AG04450 (cell line): ENCODE measurements around the gene DPYD. TPM values are rescaled to one million over a fixed set of nuclear protein-coding genes. Genes with fewer than 3 reads are reported as not detected.

Experiments used
- CTCF ChIA-PET: fragments of 300-600, 350-600 bp; formaldehyde crosslinking; extraction: SDS; loops from one replicate; lab custom pipeline; 2022; ENCODE audit warnings: antibody characterized with exemption, inconsistent platforms; lab: Charles Lee
- POLR2A ChIA-PET: fragments of 350-600 bp; formaldehyde crosslinking; extraction: SDS; loops from one replicate; lab custom pipeline; 2021; ENCODE audit warnings: antibody characterized with exemption, inconsistent platforms; lab: Yijun Ruan, JAX
- DNase-seq: peaks from one replicate; pipeline ENCODE4 v3.0.0-alpha.2; 2011; ENCODE audit warnings: low read depth, low spot score
- H3K27ac ChIP-seq: one replicate; pipeline ENCODE4 v1.5.1; 2012; ENCODE audit warnings: low read depth, low read length, control low read depth
- H3K27me3 ChIP-seq: one replicate; pipeline ENCODE4 v1.6.0; 2012; ENCODE audit warnings: low read length; ENCODE audit not compliant: control insufficient read depth, insufficient read depth
- H3K4me3 ChIP-seq: 2 replicates; pipeline ENCODE4 v1.5.1; 2011; ENCODE audit warnings: mild to moderate bottlenecking, low read depth, low read length, control low read depth
- H3K9me3 ChIP-seq: 2 replicates; pipeline ENCODE4 v1.5.1; 2012; ENCODE audit warnings: low read length; ENCODE audit not compliant: control insufficient read depth, insufficient read depth
- polyA plus RNA-seq: library from polyadenylated mRNA; depleted of rRNA; stranded (reverse); fragments of >200 nt; gene quantifications from 2 replicates; pipeline ENCODE4 v1.2.3, GENCODE V29; 2011
- TF ChIP-seq, protein P1 (sequence below): IDR thresholded peaks from 2 replicates; pipeline ENCODE4 v1.5.1; 2011; ENCODE audit warnings: low read depth, low read length, control low read depth, inconsistent platforms

Gene DPYD
- polyA plus RNA-seq, 1 experiment, result 21.4 TPM

DNA sequence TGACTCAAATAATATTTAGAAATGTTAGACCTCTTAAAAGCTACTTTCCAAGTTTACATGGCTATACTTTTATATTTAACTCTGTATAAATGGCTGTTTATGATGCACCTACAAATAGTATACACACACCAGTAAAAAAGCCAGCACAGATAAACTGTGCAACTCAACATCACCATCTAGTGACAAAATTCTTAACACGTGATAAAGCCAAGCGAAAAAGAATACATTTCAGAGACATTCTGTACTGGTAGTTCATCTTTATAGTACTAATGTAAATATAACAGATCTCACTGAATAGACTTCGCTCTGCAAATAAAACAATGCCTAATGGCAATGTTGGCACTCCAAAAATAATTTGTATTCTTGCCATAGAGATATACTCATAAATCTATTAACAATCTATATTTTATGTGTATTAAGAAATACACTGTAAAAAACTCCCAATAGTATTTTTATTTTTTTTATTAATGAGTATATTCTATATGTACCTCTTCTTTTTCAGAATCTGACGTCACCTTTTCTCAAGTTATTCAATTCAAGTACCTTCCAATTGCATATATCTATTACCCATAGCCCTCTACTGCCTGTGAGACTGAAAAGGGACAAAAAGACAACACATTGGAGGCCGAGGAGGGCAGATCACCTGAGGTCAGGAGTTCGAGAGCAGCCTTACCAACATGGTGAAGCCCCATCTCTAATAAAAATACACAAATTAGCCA is 100.2 kb downstream of the DPYD start:
- ChIA-PET CTCF (interaction anchor here (0.5 to 1.7 kb wide), 17 partner anchors 10 to 855 kb away, joined by 3 to 9 read pairs (median 3); no protein-coding TSS in a partner anchor), POLR2A (no interaction called here)
- peak; percentile 6 for DNase-seq
- no peaks in the 10 kb centered on the region for H3K9me3 ChIP-seq
- no peak overlapping the region for H3K4me3 ChIP-seq
- H3K27me3 ChIP-seq, result no peaks in the 10 kb centered on the region
- TF ChIP-seq, protein P1, sequence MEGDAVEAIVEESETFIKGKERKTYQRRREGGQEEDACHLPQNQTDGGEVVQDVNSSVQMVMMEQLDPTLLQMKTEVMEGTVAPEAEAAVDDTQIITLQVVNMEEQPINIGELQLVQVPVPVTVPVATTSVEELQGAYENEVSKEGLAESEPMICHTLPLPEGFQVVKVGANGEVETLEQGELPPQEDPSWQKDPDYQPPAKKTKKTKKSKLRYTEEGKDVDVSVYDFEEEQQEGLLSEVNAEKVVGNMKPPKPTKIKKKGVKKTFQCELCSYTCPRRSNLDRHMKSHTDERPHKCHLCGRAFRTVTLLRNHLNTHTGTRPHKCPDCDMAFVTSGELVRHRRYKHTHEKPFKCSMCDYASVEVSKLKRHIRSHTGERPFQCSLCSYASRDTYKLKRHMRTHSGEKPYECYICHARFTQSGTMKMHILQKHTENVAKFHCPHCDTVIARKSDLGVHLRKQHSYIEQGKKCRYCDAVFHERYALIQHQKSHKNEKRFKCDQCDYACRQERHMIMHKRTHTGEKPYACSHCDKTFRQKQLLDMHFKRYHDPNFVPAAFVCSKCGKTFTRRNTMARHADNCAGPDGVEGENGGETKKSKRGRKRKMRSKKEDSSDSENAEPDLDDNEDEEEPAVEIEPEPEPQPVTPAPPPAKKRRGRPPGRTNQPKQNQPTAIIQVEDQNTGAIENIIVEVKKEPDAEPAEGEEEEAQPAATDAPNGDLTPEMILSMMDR, result peak; percentile 64
- H3K27ac ChIP-seq, result no peak overlapping the region

DNA sequence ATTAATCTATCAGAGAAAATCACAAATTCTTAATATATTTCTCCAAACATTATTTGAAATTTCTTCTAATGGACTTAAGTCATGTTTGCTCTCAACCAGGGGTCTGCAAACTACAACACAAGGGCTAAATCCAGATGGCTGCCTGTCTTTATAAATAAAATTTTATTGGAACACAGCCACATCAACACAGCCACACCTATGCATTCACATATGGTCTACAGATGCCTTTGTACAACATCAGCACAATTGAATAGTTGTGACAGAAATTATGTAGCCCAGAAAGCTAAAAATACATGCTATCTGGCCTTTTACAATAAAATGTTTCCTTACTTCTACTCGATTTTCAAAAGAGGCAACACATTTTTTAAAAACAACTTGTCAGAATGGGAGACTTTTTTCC is 103.9 kb downstream of the DPYD start:
- Histone ChIP-seq H3K9me3 (no peaks in the 10 kb centered on the region), H3K4me3 (no peak overlapping the region), H3K27ac (no peak overlapping the region), H3K27me3 (no peaks in the 10 kb centered on the region)
- ChIA-PET POLR2A (no interaction called here), CTCF (interaction anchor here (1.4 kb wide), 1 partner anchor 573 kb away, joined by 5 read pairs; no protein-coding TSS in a partner anchor)
- no peak for DNase-seq
- TF ChIP-seq, protein P1, result no peak

DNA sequence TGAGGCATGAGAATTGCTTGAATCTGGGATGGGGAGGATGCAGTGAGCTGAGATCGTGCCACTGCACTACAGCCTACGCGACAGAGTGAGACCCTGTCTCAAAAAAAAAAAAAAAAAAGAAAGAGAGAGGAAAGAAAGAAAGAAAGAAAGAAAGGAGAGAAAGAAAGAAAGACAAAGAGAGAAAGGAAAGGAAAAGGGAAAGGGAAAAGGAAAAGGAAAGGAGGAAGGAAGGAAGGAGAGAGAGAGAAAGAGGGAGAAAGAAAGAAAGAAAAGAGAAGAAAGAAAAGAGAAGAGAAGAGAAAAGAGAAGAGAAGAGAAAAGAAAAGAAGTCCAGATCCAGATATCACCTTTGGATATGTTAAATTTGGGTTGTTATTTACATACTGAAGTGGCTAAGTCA is 106.0 kb downstream of the DPYD start:
- Histone ChIP-seq H3K27me3 (no peaks in the 10 kb centered on the region), H3K27ac (no peak overlapping the region), H3K4me3 (no peak overlapping the region), H3K9me3 (no peaks in the 10 kb centered on the region)
- ChIA-PET CTCF (interaction anchor here (0.6 kb wide), 1 partner anchor 42 kb away, joined by 3 read pairs; no protein-coding TSS in a partner anchor), POLR2A (interaction anchor here (0.6 kb wide), 1 partner anchor 794 kb away, joined by 3 read pairs; no protein-coding TSS in a partner anchor)
- DNase-seq, result no peak
- TF ChIP-seq, protein P1, result no peak

DNA sequence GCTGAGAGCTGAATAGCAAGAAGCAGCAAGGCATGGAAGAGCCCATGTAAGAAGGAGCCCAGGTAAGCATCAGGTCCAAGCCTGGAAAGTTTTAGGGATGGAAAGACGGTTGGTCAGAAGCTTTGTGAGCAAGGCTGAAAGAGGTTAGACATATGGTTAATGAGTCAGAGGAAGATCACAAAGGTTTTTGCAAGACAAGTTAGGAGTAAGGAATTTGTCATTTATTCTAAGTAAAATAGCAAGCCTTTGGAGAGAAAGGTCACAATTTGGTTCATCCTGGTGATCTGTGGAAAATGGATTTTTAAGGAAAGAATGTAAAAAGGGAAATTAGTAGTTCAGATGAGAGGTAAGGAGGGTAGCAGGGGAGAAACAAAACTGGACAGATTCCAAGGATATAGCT is 106.7 kb downstream of the DPYD start:
- TF ChIP-seq, protein P1, result no peak
- CTCF ChIA-PET, result interaction anchor here (0.6 to 0.9 kb wide), 3 partner anchors 31 to 237 kb away, joined by 3 read pairs; no protein-coding TSS in a partner anchor
- no peak for DNase-seq

DNA sequence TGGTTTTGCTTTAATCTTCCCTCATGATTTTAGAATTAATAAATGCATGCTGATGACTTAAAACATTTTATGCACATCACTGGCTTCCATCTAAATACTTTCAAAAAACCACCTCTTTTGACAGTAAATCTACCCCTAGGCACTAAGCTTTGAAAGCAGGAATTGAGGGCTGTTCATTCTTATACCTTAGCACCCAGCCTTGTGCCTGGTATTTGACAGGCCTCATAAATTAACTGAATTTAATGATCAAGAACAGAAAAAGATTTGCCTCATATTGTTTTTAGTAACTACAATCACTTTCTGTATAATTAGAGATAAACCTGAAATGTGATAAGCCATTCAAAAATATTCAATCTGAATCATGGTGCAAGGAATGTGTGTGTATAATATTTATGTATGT is 108.8 kb downstream of the DPYD start:
- CTCF ChIA-PET, result no interaction called here

More for the DNA sequence above, 106.7 kb downstream of the DPYD start:
- Histone ChIP-seq H3K27me3 (no peaks in the 10 kb centered on the region), H3K4me3 (no peak overlapping the region), H3K27ac (no peak overlapping the region), H3K9me3 (no peaks in the 10 kb centered on the region)
- POLR2A ChIA-PET, result interaction anchor here (0.6 to 0.8 kb wide), 2 partner anchors 380 to 793 kb away, joined by 3 read pairs; no protein-coding TSS in a partner anchor

More for the DNA sequence above, 108.8 kb downstream of the DPYD start:
- POLR2A ChIA-PET, result no interaction called here
- Histone ChIP-seq H3K4me3 (no peak overlapping the region), H3K9me3 (no peaks in the 10 kb centered on the region), H3K27ac (no peak overlapping the region), H3K27me3 (no peaks in the 10 kb centered on the region)
- no peak for DNase-seq
- TF ChIP-seq, protein P1, result no peak
